Lower leg skin (tissue), 3 donors: ENCODE results near the gene ERN2.

ENCODE experiments used
- POLR2A ChIP-seq, 2 donors: fragments of 450-650 bp; IDR thresholded peaks; one replicate each; pipeline ENCODE4 v1.6.1; 2016 to 2017; ENCODE audit warnings: antibody characterized with exemption in 2 of 2, mild to moderate bottlenecking in 1 of 2, moderate library complexity in 1 of 2
- TF ChIP-seq, protein P1 (sequence below), 3 donors: fragments of 450-650 bp; IDR thresholded peaks; one replicate each; pipeline ENCODE4 v1.5.1; 2016; ENCODE audit warnings: antibody characterized with exemption in 3 of 3, mild to moderate bottlenecking in 3 of 3, moderate library complexity in 2 of 3

DNA sequence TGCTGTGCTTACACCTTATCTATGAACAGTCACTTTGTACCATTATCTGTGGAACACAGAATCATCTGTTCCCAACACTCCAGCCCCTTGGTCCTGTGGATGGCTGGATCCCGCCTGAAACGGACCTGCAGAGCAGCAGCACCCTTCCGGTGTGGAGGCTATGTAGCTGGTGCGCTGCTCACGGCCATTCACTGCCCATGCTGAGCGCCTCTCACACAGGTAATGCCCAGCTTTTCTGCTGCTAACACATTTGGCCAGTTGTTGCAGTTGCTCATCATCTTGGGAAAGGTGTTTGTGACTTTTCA, 45.7 kb downstream of the ERN2 start:
- TF ChIP-seq POLR2A (IDR thresholded peaks at IDR 0.05), result no peak
- TF ChIP-seq, protein P1, sequence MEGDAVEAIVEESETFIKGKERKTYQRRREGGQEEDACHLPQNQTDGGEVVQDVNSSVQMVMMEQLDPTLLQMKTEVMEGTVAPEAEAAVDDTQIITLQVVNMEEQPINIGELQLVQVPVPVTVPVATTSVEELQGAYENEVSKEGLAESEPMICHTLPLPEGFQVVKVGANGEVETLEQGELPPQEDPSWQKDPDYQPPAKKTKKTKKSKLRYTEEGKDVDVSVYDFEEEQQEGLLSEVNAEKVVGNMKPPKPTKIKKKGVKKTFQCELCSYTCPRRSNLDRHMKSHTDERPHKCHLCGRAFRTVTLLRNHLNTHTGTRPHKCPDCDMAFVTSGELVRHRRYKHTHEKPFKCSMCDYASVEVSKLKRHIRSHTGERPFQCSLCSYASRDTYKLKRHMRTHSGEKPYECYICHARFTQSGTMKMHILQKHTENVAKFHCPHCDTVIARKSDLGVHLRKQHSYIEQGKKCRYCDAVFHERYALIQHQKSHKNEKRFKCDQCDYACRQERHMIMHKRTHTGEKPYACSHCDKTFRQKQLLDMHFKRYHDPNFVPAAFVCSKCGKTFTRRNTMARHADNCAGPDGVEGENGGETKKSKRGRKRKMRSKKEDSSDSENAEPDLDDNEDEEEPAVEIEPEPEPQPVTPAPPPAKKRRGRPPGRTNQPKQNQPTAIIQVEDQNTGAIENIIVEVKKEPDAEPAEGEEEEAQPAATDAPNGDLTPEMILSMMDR (IDR thresholded peaks at IDR 0.05), result no peak
